ENCODE measurements around the gene MMP2.
A peak's percentile ranks its signal among the peaks of the same experiment; 100 is the strongest.

MMP2 gene

DNA sequence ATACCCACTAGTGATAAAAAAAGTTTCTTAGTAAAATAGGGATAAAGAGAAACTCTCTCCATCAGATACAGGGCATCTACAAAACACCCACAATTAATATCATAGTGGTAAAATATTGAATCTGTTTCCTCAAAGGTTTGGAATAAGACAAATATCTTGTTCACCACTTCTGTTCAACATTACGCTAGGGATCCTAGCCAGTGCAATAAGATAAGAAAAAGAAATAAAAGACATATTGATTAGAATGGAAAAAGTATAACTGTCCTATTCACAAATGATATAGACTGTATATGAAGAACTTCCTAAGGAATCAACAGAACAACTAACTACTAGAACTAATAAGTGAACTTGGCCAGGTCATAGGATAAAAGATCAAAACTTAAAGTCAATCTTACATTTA lies 42.8 kb downstream of the MMP2 start:
- DNase-seq = no peak

DNA sequence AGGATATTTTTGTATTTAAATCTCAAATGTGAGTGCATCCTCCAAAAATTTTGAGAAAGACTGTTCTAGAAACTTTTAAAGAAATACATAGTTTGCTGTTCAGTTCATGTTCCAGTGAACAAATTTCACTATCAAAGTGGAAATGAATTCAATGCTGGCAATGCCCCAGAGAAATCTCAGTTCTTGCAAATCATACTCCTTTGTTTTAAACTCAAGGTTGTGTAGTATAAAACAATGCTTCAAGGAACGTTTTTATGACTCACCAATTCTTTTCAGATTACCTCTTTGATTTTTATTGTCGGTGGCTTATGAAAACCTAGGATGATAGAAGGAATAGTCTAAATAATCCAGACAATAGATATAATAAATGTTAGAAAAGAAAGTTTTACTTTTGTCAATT lies 47.4 kb downstream of the MMP2 start:
- no peak for DNase-seq

DNA sequence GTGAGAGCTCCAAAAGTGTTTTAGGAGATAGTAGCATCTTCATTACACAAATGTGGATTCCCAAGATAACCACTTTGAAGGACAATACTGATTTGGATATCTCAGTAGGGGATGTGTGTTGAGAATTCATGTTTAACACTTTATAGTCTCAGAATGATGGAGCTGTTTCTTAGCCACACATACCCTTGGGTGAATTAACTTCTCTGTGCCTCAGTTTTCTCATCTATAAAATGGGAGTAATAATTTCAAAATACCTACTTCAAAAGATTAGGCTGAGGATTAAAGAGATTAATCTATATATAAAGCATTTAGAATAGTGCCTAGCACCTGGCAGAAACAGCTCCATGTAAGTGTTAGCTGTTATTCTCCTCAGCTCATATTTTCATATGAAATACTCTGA lies 48.9 kb downstream of the MMP2 start:
- DNase-seq = no peak

DNA sequence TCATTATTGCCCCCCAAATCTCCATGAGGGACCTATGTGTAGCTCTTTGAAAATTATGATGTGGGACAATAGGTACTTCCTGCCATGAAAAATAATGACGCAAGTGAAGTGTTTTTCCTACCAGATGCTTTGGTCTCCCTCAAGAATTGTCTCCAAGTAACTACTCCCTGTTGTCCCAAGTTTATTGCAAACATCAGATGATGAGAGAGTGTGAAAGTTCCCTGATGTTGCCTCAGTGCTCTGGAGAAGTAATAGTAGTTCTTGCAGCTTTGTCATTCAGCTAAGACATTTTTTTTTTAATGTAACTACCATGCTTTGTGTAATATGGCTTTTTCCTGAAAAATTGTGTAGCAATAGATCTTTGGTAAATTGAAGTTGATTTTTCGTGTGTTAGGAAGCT lies 50.0 kb downstream of the MMP2 start:
- no peak for DNase-seq

DNA sequence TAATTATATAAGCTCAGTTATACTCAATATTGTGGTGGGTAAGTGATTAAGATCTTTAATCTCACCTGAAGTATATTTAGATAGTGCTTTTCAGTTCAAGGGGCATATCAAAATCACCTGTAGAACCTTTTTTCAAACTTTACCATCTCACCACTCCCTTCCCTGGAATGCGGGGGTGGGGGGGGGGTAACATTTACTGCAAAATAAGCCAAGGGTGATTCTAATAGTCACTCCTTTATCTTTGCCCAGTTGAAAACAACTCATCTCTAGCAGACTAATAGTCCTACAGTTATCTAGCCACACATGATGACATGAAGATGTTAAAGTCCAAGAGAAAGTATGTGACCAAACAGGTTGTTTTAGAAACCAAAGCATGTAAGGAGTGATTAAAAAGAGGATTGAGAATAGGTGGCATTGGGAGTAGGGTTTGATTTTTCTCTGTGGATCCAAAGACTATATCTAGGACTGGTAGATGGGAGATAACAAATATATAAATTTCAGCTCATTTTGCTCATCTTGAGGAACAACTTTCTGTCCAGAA lies 51.4 kb downstream of the MMP2 start:
- no peak for DNase-seq

DNA sequence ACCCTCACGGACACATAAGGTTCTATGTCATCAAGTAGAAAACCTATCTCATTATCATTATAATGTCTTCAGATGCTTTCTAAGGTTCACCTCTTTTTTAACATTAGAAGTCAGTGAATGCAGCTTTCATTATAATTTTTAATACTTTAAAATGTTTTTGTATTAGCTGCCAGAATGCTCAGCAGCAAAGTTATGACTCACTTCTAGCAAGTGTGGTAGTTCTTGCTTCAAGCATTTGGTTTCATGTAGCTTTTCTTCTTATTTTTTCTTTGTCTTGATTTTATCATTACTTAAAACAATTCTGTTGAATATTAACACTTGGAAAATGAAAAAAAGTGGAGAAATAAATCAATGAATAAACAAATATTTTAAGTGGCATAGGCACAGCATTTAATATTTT lies 53.2 kb downstream of the MMP2 start:
- DNase-seq = no peak

DNA sequence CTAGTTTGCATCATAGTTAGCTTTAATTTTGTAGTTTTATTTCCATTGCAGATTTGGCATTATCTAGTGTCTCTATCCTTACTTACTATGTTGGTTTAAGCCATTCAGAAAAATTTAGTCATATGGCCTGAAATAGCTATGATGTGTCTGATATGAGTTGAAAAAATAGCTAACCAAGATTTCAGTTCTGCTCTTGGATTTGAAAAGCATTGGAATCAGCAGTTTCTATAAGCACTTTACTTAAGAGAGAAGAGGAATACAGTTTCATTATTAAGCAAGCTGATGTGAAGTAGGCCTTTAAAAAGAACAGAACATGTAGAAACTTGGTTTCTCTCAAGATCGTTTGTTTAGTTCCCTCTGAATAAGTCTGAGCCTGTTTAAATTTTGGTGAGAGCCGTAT lies 55.8 kb downstream of the MMP2 start:
- no peak for DNase-seq

DNA sequence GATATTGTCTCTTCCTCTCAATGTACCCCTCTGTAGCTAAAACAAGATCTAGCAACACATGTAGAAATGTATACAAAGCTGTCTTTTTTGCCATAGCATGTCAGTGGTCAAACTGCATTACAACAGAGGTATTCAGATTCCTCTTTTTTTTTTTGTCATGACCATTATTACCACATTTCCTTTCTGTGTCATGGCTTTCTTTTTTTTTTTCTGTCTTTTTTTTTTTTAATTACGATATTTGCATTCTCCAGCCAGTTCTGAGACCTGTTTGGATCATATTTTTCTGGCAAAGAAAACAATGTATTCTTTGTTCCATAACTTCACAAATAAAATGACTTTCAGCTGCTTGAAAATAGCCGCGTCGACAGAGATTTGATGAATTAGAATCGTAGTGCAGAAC lies 60.1 kb downstream of the MMP2 start:
- peak; percentile 75 for DNase-seq

DNA sequence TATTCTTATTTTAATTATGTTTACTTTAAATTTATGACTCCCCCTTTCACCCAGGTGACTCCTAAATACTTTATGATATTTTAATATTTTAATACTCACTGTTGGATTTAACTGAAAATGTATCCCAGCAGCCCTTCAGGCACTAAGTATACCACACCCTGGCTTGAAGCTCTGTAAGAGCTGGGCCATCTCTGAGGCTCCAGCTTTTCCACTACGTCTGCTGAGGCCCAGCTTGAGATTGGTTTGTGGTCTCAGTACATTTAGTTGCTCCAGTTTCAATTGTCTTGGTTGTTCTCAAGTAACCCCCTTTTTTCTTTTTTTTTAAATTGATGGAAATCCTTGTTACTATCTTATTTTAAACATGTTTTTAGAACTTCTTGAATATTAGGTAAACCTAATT lies 60.5 kb downstream of the MMP2 start:
- no peak for DNase-seq

DNA sequence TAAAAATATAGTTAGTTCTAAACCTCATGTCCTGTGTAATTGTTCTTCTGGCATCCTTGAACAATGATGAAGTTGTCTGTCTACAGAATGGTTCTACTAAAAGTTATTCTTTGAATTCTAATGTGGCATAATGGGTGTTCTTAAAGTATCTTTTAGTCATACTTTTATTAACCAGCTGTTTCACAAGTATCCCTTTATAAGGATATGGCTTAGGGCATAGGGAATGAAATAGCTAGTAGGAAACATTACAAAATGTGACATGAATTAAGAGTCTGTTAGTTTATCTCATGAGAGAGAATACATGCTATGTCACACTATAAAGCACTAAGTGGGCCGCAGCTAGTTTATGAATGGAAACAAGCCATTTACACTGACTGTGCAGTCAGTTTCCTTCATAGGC lies 61.2 kb downstream of the MMP2 start:
- no peak for DNase-seq

DNA sequence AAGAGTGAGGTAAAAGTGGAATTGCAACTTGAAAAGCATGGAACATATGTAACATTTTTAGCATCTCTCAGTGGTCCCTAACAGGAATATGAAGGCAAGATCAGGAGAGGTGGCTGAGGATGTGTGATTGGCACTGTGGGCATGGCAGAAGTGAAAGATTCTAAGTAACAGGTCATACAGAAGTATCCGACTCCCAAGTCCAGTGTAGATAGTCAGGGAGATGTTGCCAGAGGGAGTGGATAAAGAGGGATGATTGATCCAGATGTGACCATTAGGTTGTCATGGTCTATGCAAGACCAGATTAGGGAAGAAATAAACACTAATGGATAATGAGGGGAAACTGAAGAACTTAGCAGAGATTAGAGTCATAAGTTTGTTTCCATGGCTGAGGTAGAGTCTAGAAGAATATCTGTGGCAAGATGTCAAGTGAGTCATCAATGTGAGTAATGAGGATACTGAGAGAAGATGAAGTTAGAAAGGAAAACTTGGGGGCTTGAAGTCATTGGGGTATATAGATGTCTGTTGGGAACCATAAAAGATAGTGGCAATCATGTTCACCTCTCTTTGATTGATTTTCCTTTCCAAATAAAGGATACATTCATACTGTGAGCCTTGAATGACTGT lies 63.6 kb downstream of the MMP2 start:
- peak; percentile 7 for DNase-seq

DNA sequence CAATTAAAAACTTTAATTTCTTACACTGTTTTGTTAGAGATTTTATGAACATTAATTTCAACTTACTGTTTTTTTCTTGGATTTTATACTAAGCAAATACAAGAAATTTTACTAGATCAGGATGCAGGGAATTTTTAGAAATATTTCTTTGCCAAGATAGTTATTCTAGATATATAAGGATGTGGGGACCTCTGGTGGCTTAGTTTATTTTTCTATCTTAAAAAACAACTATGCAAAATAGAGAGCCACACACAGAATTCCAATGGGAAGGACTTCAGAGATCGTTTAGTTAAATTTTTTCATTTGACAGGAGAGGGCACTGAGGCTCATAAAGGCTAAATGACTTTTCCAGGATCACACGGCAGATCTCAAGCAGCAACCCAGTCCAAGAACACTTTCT lies 64.5 kb downstream of the MMP2 start:
- DNase-seq = peak; percentile 24

DNA sequence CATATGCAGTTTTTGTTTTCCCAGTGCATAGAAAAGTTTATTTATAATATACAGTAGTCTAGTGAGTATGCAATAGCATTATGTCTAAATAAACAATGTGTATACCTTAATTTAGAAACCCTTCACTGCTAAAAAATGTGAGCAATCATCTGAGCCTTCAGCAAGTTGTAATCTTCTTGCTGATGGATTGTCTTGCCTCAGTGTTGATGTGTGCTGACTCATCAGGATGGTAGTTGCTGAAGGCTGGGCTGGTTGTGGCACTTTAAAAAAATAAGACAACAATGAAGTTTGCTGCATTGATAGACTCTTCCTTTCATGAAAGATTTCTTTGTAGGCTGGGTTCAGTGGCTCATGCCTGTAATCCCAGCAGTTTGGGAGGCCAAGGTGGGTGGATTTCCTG lies 73.6 kb downstream of the MMP2 start:
- no peak for DNase-seq

DNA sequence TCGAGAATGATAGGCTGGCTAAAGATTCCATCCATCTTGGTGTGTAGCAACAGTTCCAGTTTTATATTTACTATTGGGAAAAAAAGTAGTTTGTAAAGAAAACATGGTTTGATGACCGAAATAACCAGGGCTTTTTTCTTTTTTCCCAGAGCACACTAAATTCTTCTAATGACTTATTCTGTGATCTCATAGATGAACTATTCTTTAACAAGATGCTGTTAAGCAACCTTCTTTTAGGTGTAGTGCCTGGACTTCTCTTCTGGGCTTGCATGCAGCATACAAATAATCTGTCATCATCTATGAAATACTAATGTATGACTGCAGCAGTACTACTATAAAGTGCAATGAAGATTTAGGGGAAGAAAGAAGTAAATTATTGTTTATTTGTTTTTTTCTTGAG lies 76.4 kb downstream of the MMP2 start:
- DNase-seq = no peak
